Measurements from ENCODE around the gene ACYP2. TPM values are rescaled to one million over a fixed set of nuclear protein-coding genes. Genes with fewer than 3 reads are reported as not detected.
"Not testable (repeated sequence)": the region's sequence is repeated elsewhere in the genome, so short reads cannot be mapped to it uniquely, and the experiment has no call there.

Gene ACYP2
- total and polyA plus RNA-seq, 2 donors from 2014 or later: 16.7 to 24.5 TPM

GRCh38 chr2:54092940-54093339, 22.5 kb upstream of the ACYP2 start:
- DNase-seq (no peak), FAIRE-seq (no peak)
- intact Hi-C loops (cut with DNase I): no loop called here
- no peaks in the 10 kb centered on the region for H3K9me3 ChIP-seq (ENCODE audit: control insufficient read depth in 2 of 3, insufficient read depth in 1 of 3, low read length in 3 of 3)
- H3K36me3 ChIP-seq (ENCODE audit: control insufficient read depth in 2 of 3, insufficient read depth in 3 of 3, low read length in 3 of 3): no peaks in the 10 kb centered on the region
- no peak for TF ChIP-seq CTCF (IDR thresholded peaks at IDR 0.05; ENCODE audit: borderline replicate concordance, extremely low read depth, insufficient read depth)
- H3K27ac ChIP-seq (ENCODE audit: low read depth in 2 of 2, low read length in 2 of 2): no peak overlapping the region
- no peaks in the 10 kb centered on the region for H3K4me1 ChIP-seq (ENCODE audit: control insufficient read depth in 2 of 3, insufficient read depth in 2 of 3, low read depth in 1 of 3, low read length in 3 of 3)
- no peak overlapping the region for H3K4me3 ChIP-seq (ENCODE audit: low read length in 3 of 3)
- H3K9ac ChIP-seq (ENCODE audit: low read length in 3 of 3): no peak overlapping the region
- no peaks in the 10 kb centered on the region for H3K27me3 ChIP-seq (ENCODE audit: control insufficient read depth, insufficient read depth, low read length)

- H3K9ac ChIP-seq (ENCODE audit: low read length in 3 of 3); H3K27me3 ChIP-seq (ENCODE audit: control insufficient read depth, insufficient read depth, low read length); H3K36me3 ChIP-seq (ENCODE audit: control insufficient read depth in 2 of 3, insufficient read depth in 3 of 3, low read length in 3 of 3); H3K27ac ChIP-seq (ENCODE audit: low read depth in 2 of 2, low read length in 2 of 2); intact Hi-C loops (cut with DNase I); DNase-seq; H3K4me3 ChIP-seq (ENCODE audit: low read length in 3 of 3); H3K9me3 ChIP-seq (ENCODE audit: control insufficient read depth in 2 of 3, insufficient read depth in 1 of 3, low read length in 3 of 3); FAIRE-seq; H3K4me1 ChIP-seq (ENCODE audit: control insufficient read depth in 2 of 3, insufficient read depth in 2 of 3, low read depth in 1 of 3, low read length in 3 of 3): not testable (repeated sequence)
These were observed 20.0 kb upstream of the ACYP2 start for GRCh38 chr2:54095406-54095805.

GRCh38 chr2:54096141-54096540, 19.3 kb upstream of the ACYP2 start:
- H3K27me3 ChIP-seq (ENCODE audit: control insufficient read depth, insufficient read depth, low read length); intact Hi-C loops (cut with DNase I); DNase-seq; H3K27ac ChIP-seq (ENCODE audit: low read depth in 2 of 2, low read length in 2 of 2); H3K36me3 ChIP-seq (ENCODE audit: control insufficient read depth in 2 of 3, insufficient read depth in 3 of 3, low read length in 3 of 3); H3K9ac ChIP-seq (ENCODE audit: low read length in 3 of 3); H3K4me3 ChIP-seq (ENCODE audit: low read length in 3 of 3); H3K4me1 ChIP-seq (ENCODE audit: control insufficient read depth in 2 of 3, insufficient read depth in 2 of 3, low read depth in 1 of 3, low read length in 3 of 3); H3K9me3 ChIP-seq (ENCODE audit: control insufficient read depth in 2 of 3, insufficient read depth in 1 of 3, low read length in 3 of 3); FAIRE-seq: not testable (repeated sequence)

GRCh38 chr2:54097124-54097523, 18.3 kb upstream of the ACYP2 start:
- Histone ChIP-seq H3K27me3 (ENCODE audit: control insufficient read depth, insufficient read depth, low read length) (no peaks in the 10 kb centered on the region), H3K36me3 (ENCODE audit: control insufficient read depth in 2 of 3, insufficient read depth in 3 of 3, low read length in 3 of 3) (no peaks in the 10 kb centered on the region), H3K9ac (ENCODE audit: low read length in 3 of 3) (no peak overlapping the region), H3K27ac (ENCODE audit: low read depth in 2 of 2, low read length in 2 of 2) (no peak overlapping the region), H3K4me3 (ENCODE audit: low read length in 3 of 3) (no peak overlapping the region), H3K4me1 (ENCODE audit: control insufficient read depth in 2 of 3, insufficient read depth in 2 of 3, low read depth in 1 of 3, low read length in 3 of 3) (no peaks in the 10 kb centered on the region), H3K9me3 (ENCODE audit: control insufficient read depth in 2 of 3, insufficient read depth in 1 of 3, low read length in 3 of 3) (no peaks in the 10 kb centered on the region)
- intact Hi-C loops (cut with DNase I): no loop called here
- no peak for DNase-seq
- FAIRE-seq: no peak
- no peak for TF ChIP-seq CTCF (IDR thresholded peaks at IDR 0.05; ENCODE audit: borderline replicate concordance, extremely low read depth, insufficient read depth)

GRCh38 chr2:54099370-54099769, 16.0 kb upstream of the ACYP2 start:
- H3K27me3 ChIP-seq (ENCODE audit: control insufficient read depth, insufficient read depth, low read length): no peaks in the 10 kb centered on the region
- FAIRE-seq (no peak), DNase-seq (no peak)
- no peaks in the 10 kb centered on the region for H3K36me3 ChIP-seq (ENCODE audit: control insufficient read depth in 2 of 3, insufficient read depth in 3 of 3, low read length in 3 of 3)
- intact Hi-C loops (cut with DNase I): no loop called here
- H3K9me3 ChIP-seq (ENCODE audit: control insufficient read depth in 2 of 3, insufficient read depth in 1 of 3, low read length in 3 of 3): no peaks in the 10 kb centered on the region
- H3K4me3 ChIP-seq (ENCODE audit: low read length in 3 of 3): no peak overlapping the region
- peaks cover 2 to 7% (median 3%) of the 10 kb centered on the region in 3 donors for H3K4me1 ChIP-seq (ENCODE audit: control insufficient read depth in 2 of 3, insufficient read depth in 2 of 3, low read depth in 1 of 3, low read length in 3 of 3)
- H3K27ac ChIP-seq (ENCODE audit: low read depth in 2 of 2, low read length in 2 of 2): no peak overlapping the region
- H3K9ac ChIP-seq (ENCODE audit: low read length in 3 of 3): no peak overlapping the region
- TF ChIP-seq CTCF (IDR thresholded peaks at IDR 0.05; ENCODE audit: borderline replicate concordance, extremely low read depth, insufficient read depth): no peak
